H1 (cell line): ENCODE results near the gene AATK. TPM values are rescaled to one million over a fixed set of nuclear protein-coding genes. Genes with fewer than 3 reads are reported as not detected.
A peak's percentile ranks its signal among the peaks of the same experiment; 100 is the strongest.

Experiments
- CTCF ChIA-PET: fragments of 300-600 bp; sonication (Branson Sonifier 250); formaldehyde crosslinking; loops from one replicate; lab custom pipeline; 2021; ENCODE audit not compliant: partially characterized antibody; lab: Charles Lee
- POLR2A ChIA-PET: fragments of 300-600 bp; sonication (Branson Sonifier 250); formaldehyde crosslinking; loops from one replicate; lab custom pipeline; 2021; ENCODE audit warnings: inconsistent platforms; ENCODE audit not compliant: partially characterized antibody; lab: Charles Lee
- DNase-seq, 2 experiments: peaks; one replicate each; pipeline versions ENCODE4 v3.0.0 to v3.0.0-alpha.2; 2010 to 2022; ENCODE audit warnings: low spot score in 2 of 2, low read depth in 1 of 2, mixed read lengths in 1 of 2
- FAIRE-seq: peaks from 2 replicates; lab custom pipeline; 2011; peaks lifted over from hg19 to GRCh38; lab: Jason Lieb, UNC
- H2AFZ ChIP-seq: 2 replicates; pipeline ENCODE4 v1.8.1; 2012; ENCODE audit warnings: low read length, inconsistent platforms
- H2AK5ac ChIP-seq: 2 replicates; pipeline ENCODE4 v1.6.1; 2013; ENCODE audit warnings: low read depth, low read length
- H2BK120ac ChIP-seq: replicated peaks from 2 replicates; pipeline ENCODE3; 2013; ENCODE audit warnings: low read depth, low read length, inconsistent platforms
- H2BK12ac ChIP-seq: 2 replicates; pipeline ENCODE4 v1.6.1; 2013; ENCODE audit warnings: low read depth, low read length
- H2BK15ac ChIP-seq: 2 replicates; pipeline ENCODE4 v1.6.1; 2013; ENCODE audit warnings: low read length
- H2BK20ac ChIP-seq: 2 replicates; pipeline ENCODE4 v1.6.1; 2013; ENCODE audit warnings: low read length
- H2BK5ac ChIP-seq: 2 replicates; pipeline ENCODE4 v1.6.1; 2013; ENCODE audit warnings: low read depth, low read length
- H3K14ac ChIP-seq: 2 replicates; pipeline ENCODE4 v1.6.1; 2013; ENCODE audit warnings: inconsistent platforms; ENCODE audit not compliant: insufficient read length
- H3K18ac ChIP-seq: 2 replicates; pipeline ENCODE4 v1.6.1; 2013; ENCODE audit warnings: low read length; ENCODE audit errors: extremely low read depth
- H3K23ac ChIP-seq: 2 replicates; pipeline ENCODE4 v1.6.1; 2013; ENCODE audit warnings: inconsistent platforms; ENCODE audit not compliant: insufficient read length
- H3K23me2 ChIP-seq: 2 replicates; pipeline ENCODE4 v1.6.1; 2013; ENCODE audit warnings: low read depth, low read length
- H3K27ac ChIP-seq: 2 replicates; pipeline ENCODE4 v1.6.1; 2011; ENCODE audit warnings: low read depth, low read length, inconsistent platforms
- H3K27me3 ChIP-seq, 4 experiments: replicated peaks in 1 of 4; 1 replicate in 1 of 4; 2 replicates in 3 of 4; pipeline versions ENCODE4 v1.6.1 to v1.8.1; 2011 to 2013; ENCODE audit warnings: low read length in 3 of 4, mild to moderate bottlenecking in 3 of 4, inconsistent platforms in 2 of 4, mixed read lengths in 2 of 4, moderate library complexity in 1 of 4; ENCODE audit not compliant: control insufficient read depth in 3 of 4, insufficient read depth in 3 of 4; ENCODE audit errors: extremely low read depth in 1 of 4
- H3K36me3 ChIP-seq, 4 experiments: 2 replicates each; pipeline versions ENCODE4 v1.6.1 to v1.8.1; 2011 to 2013; ENCODE audit warnings: mild to moderate bottlenecking in 4 of 4, low read length in 3 of 4, moderate library complexity in 2 of 4, control low read depth in 1 of 4, inconsistent platforms in 1 of 4; ENCODE audit not compliant: insufficient read depth in 4 of 4, control insufficient read depth in 2 of 4
- H3K4ac ChIP-seq: replicated peaks from 2 replicates; pipeline ENCODE3; 2013; ENCODE audit warnings: low read length, low read depth, mixed read lengths, inconsistent platforms; ENCODE audit not compliant: insufficient read length
- H3K4me1 ChIP-seq, 4 experiments: replicated peaks in 1 of 4; 1 replicate in 1 of 4; 2 replicates in 3 of 4; pipeline versions ENCODE4 v1.6.1 to v1.8.1; 2011 to 2013; ENCODE audit warnings: low read length in 3 of 4, inconsistent platforms in 2 of 4, mixed read lengths in 1 of 4; ENCODE audit not compliant: insufficient read depth in 4 of 4, control insufficient read depth in 3 of 4
- H3K4me2 ChIP-seq, 2 experiments: 2 replicates each; pipeline versions ENCODE4 v1.6.1 to v1.8.1; 2011 to 2013; ENCODE audit warnings: low read depth in 2 of 2, low read length in 2 of 2, control low read depth in 1 of 2, inconsistent platforms in 1 of 2, mild to moderate bottlenecking in 1 of 2; ENCODE audit not compliant: insufficient read depth in 1 of 2
- H3K4me3 ChIP-seq, 4 experiments: fragments of 200-600, 300-600 bp in 1 of 4; sonication (generic), shearing (Covaris generic), sonication (Bioruptor Twin) in 1 of 4; 2 replicates each; pipeline versions ENCODE4 v1.5.1 to v1.8.1; 2011 to 2016; ENCODE audit warnings: low read length in 4 of 4, low read depth in 3 of 4, control low read depth in 2 of 4, inconsistent platforms in 2 of 4, mild to moderate bottlenecking in 2 of 4, mixed read lengths in 1 of 4, moderate library complexity in 1 of 4; ENCODE audit not compliant: insufficient read depth in 2 of 4; ENCODE audit errors: extremely low read depth in 1 of 4
- H3K56ac ChIP-seq: replicated peaks from 2 replicates; pipeline ENCODE3; 2013; ENCODE audit warnings: low read depth, mild to moderate bottlenecking, mixed read lengths, low read length, inconsistent platforms; ENCODE audit not compliant: insufficient read length
- H3K79me1 ChIP-seq: 2 replicates; pipeline ENCODE4 v1.6.1; 2013; ENCODE audit warnings: low read depth, low read length, control low read depth
- H3K79me2 ChIP-seq, 2 experiments: 2 replicates each; pipeline versions ENCODE4 v1.6.1 to v1.8.1; 2012 to 2013; ENCODE audit warnings: low read length in 2 of 2, mild to moderate bottlenecking in 2 of 2, inconsistent platforms in 1 of 2; ENCODE audit not compliant: insufficient read depth in 2 of 2, control insufficient read depth in 1 of 2
- H3K9ac ChIP-seq, 4 experiments: replicated peaks in 1 of 4; 1 replicate in 1 of 4; 2 replicates in 3 of 4; pipeline versions ENCODE4 v1.6.1 to v1.8.1; 2011 to 2013; ENCODE audit warnings: low read depth in 3 of 4, low read length in 3 of 4, control low read depth in 2 of 4, mild to moderate bottlenecking in 2 of 4, moderate library complexity in 2 of 4, inconsistent platforms in 1 of 4; ENCODE audit errors: extremely low read depth in 1 of 4
- H3K9me3 ChIP-seq, 2 experiments: 2 replicates each; pipeline versions ENCODE4 v1.6.1 to v1.8.1; 2012 to 2013; ENCODE audit warnings: mild to moderate bottlenecking in 2 of 2, moderate library complexity in 2 of 2, control low read depth in 1 of 2, inconsistent platforms in 1 of 2, low read depth in 1 of 2, low read length in 1 of 2, mixed read lengths in 1 of 2; ENCODE audit not compliant: insufficient read depth in 2 of 2
- H4K20me1 ChIP-seq, 2 experiments: replicated peaks in 1 of 2; 2 replicates each; pipeline versions ENCODE3 to v1.8.1; 2011 to 2013; ENCODE audit warnings: inconsistent platforms in 2 of 2, low read length in 2 of 2, mild to moderate bottlenecking in 1 of 2; ENCODE audit not compliant: insufficient read depth in 2 of 2, control insufficient read depth in 1 of 2
- H4K5ac ChIP-seq: 2 replicates; pipeline ENCODE4 v1.6.1; 2013; ENCODE audit warnings: low read length, low read depth, mixed read lengths, inconsistent platforms; ENCODE audit not compliant: insufficient read length
- H4K8ac ChIP-seq: 2 replicates; pipeline ENCODE4 v1.8.0; 2013; ENCODE audit warnings: mild to moderate bottlenecking, moderate library complexity, low read length, inconsistent platforms; ENCODE audit not compliant: insufficient read depth; ENCODE audit errors: extremely low read depth
- H4K91ac ChIP-seq: replicated peaks from 2 replicates; pipeline ENCODE3; 2013; ENCODE audit warnings: low read length, mixed read lengths, inconsistent platforms; ENCODE audit not compliant: insufficient read length
- ASH2L ChIP-seq: fragments of 200-600, 300-600 bp; sonication (generic); IDR thresholded peaks from one replicate; pipeline ENCODE4 v1.7.1; 2017; ENCODE audit warnings: low read length
- BACH1 ChIP-seq: IDR thresholded peaks from 2 replicates; pipeline ENCODE4 v1.6.1; 2012; ENCODE audit warnings: low read length, improper control_type of control experiment
- CHD2 ChIP-seq: IDR thresholded peaks from 2 replicates; pipeline ENCODE4 v1.6.1; 2012; ENCODE audit warnings: low read length, improper control_type of control experiment
- GABPA ChIP-seq: IDR thresholded peaks from 2 replicates; pipeline ENCODE4 v1.6.1; 2011; ENCODE audit warnings: mild to moderate bottlenecking, low read length, moderate library complexity, borderline replicate concordance; ENCODE audit not compliant: insufficient read depth
- NRF1 ChIP-seq: IDR thresholded peaks from 2 replicates; pipeline ENCODE4 v1.6.1; 2011; ENCODE audit warnings: mild to moderate bottlenecking, low read depth, low read length, improper control_type of control experiment
- RBBP5 ChIP-seq: IDR thresholded peaks from 2 replicates; pipeline ENCODE4 v1.7.1; 2012; ENCODE audit warnings: low read depth, mild to moderate bottlenecking, inconsistent platforms, low read length, moderate library complexity, borderline replicate concordance
- RXRA ChIP-seq: IDR thresholded peaks from 2 replicates; pipeline ENCODE4 v1.6.1; 2011; ENCODE audit warnings: low read depth, mild to moderate bottlenecking, low read length, moderate library complexity; ENCODE audit not compliant: insufficient read depth
- SP1 ChIP-seq: IDR thresholded peaks from 2 replicates; pipeline ENCODE4 v1.6.1; 2011; ENCODE audit warnings: low read depth, low read length
- SP2 ChIP-seq: IDR thresholded peaks from 2 replicates; pipeline ENCODE4 v1.6.1; 2012; ENCODE audit warnings: mild to moderate bottlenecking, low read length, inconsistent platforms
- TAF7 ChIP-seq: optimal IDR thresholded peaks from 2 replicates; pipeline ENCODE3; 2011; ENCODE audit warnings: low read depth, mild to moderate bottlenecking, inconsistent platforms, low read length, moderate library complexity, borderline replicate concordance
- ZNF274 ChIP-seq: IDR thresholded peaks from 2 replicates; pipeline ENCODE4 v1.7.0; 2012; ENCODE audit warnings: low read length, borderline replicate concordance; ENCODE audit errors: extremely low read depth
- WGBS, 2 experiments: shearing (Covaris generic) in 1 of 2; methylation state at CpG; one replicate each; pipeline versions ENCODE4 v1.1.6 to v1.1.7; 2013 to 2015; ENCODE audit warnings: low lambda C conversion rate in 2 of 2, mixed read lengths in 2 of 2, inconsistent platforms in 1 of 2, low coverage in 1 of 2, missing lambda C conversion rate in 1 of 2; ENCODE audit not compliant: insufficient replicate concordance in 2 of 2, insufficient coverage in 1 of 2, insufficient read length in 1 of 2; ENCODE audit errors: extremely low coverage in 1 of 2, missing lambda C conversion rate in 1 of 2; 5-methylcytosine and 5-hydroxymethylcytosine counted together
- polyA plus RNA-seq, 7 experiments: library from polyadenylated mRNA; depleted of rRNA in 3 of 7; stranded (reverse) in 5 of 7; unstranded in 2 of 7; fragments of >200 nt in 5 of 7; fragments of 200-250 nt in 2 of 7; gene quantifications; 1 replicate in 5 of 7; 2 replicates in 1 of 7; 4 replicates in 1 of 7; pipeline versions ENCODE4 v1.2.1 to v1.2.3, GENCODE V29; 2011 to 2013; ENCODE audit warnings: missing spikeins in 2 of 7, mixed read lengths in 2 of 7
- total RNA-seq: library from RNA; stranded (reverse); fragmentation: NEBNext Ultra II Directional; extraction: Animal tissue kit (Norgen Biotek cat#: 25700); gene quantifications from 2 replicates; pipeline ENCODE4 v1.2.1, GENCODE V29; 2021
- TF ChIP-seq, protein P1 (sequence below): IDR thresholded peaks from 2 replicates; pipeline ENCODE4 v1.6.1; 2012; ENCODE audit warnings: inconsistent platforms

AATK gene
- total and polyA plus RNA-seq, 2 of the 8 experiments (the other 6 are each of a cell fraction or from before 2014, with no cell fraction given), result 1.7 to 3.5 TPM

DNA sequence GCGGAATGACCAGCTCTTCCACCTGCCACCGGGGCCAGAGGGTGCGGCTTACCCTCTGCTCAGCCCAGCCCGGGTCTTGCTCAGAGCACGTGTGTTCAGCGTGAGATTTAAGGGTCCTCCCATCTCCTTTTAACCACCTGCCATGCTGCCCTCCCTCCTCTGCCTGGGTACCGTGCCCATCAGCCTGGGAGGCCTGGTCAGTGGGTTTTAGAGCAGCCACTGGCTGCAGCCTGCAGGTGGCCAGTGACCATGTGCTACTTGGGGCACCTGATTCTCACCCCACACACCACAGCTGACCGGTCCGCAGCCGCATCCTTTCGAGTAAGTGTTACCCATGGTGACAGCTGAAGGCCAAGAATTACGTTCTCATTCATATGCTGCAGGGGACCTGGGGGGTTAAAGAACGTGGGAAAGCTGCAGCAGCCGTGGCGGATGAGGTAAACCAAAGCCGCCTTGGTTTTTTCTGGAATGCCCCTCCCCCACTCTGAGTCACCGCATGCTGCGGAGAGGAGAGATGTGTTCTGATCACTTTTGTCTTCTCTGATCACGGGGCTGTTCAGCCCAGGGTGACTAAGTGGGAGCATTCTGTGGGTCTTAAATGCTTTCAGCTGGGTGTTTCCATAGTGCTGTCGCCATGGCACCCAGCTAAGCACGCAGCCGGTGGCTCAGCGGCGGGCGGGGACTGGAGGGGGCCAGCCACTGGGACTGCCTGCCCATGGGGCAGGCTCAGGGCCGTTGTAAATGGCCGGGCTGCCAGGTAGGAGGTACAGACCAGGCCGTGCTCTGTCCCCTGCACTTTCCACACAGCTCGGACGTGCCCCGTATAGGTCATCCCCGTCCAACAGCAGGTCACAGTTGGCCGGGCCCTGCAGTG is 71.3 kb downstream of the AATK start:
- peak overlapping the region; percentile 82 for H2BK5ac ChIP-seq
- FAIRE-seq, result no peak
- H3K79me1 ChIP-seq, result no peaks in the 10 kb centered on the region
- no peak overlapping the region for H3K23ac ChIP-seq
- WGBS, 2 experiments, result 61% methylated on average over 28 of the region's 33 CpGs; no CpG with 5 or more reads in 1 of the 2 experiments
- ChIA-PET CTCF (interaction anchor here (1.0 to 7.6 kb wide), 6 partner anchors 8 to 72 kb away, joined by 3 to 110 read pairs (median 16); no protein-coding TSS in a partner anchor), POLR2A (interaction anchor here (1.0 to 1.2 kb wide), 2 partner anchors 61 to 144 kb away, joined by 3 read pairs; partner anchors contain the start of genes NDUFAF8 and TEPSIN)
- no peak overlapping the region; the same call in 1 of the 2 replicates for H3K27ac ChIP-seq
- H3K14ac ChIP-seq, result no peak overlapping the region
- peak overlapping the region in 1 of 2 experiments; percentile 9; a peak in 1 of 4 replicates for H3K4me2 ChIP-seq
- peaks cover 7 to 40% (median 30%) of the 10 kb centered on the region in 4 experiments for H3K4me1 ChIP-seq
- peak overlapping the region; percentile 99 for H2BK12ac ChIP-seq
- H3K23me2 ChIP-seq, result no peaks in the 10 kb centered on the region
- no peaks in the 10 kb centered on the region for H3K36me3 ChIP-seq
- H4K5ac ChIP-seq, result no peak overlapping the region
- peak overlapping the region; percentile 98 for H2AK5ac ChIP-seq
- no peaks in the 10 kb centered on the region for H3K27me3 ChIP-seq
- H3K79me2 ChIP-seq, result no peaks in the 10 kb centered on the region
- H3K4ac ChIP-seq, result peak overlapping the region; percentile 78
- peak; percentile 73 to 76 for DNase-seq
- no peaks in the 10 kb centered on the region for H3K9me3 ChIP-seq
- no peak overlapping the region for H2BK20ac ChIP-seq
- peak overlapping the region; percentile 92 for H2BK15ac ChIP-seq
- H3K9ac ChIP-seq, result peak overlapping the region in 1 of 4 experiments; percentile 13; a peak in 2 of 7 replicates
- H4K8ac ChIP-seq, result peak overlapping the region; percentile 62
- H3K56ac ChIP-seq, result no peak overlapping the region
- H4K20me1 ChIP-seq, result peaks cover 0 to 2% of the 10 kb centered on the region in 2 experiments
- no peak overlapping the region for H2BK120ac ChIP-seq
- H2AFZ ChIP-seq, result no peak overlapping the region
- H3K4me3 ChIP-seq, result no peak overlapping the region; a peak in 1 of 8 replicates
- H3K18ac ChIP-seq, result peak overlapping the region; percentile 60
- H4K91ac ChIP-seq, result peak overlapping the region; percentile 55
- TF ChIP-seq TAF7 (no peak), ASH2L (no peak), RBBP5 (no peak), SP2 (no peak), NRF1 (no peak), BACH1 (no peak), SP1 (peak; percentile 79), RXRA (no peak), CHD2 (no peak), ZNF274 (no peak), GABPA (no peak)
- TF ChIP-seq, protein P1, sequence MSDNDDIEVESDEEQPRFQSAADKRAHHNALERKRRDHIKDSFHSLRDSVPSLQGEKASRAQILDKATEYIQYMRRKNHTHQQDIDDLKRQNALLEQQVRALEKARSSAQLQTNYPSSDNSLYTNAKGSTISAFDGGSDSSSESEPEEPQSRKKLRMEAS, result peak; percentile 62
